ENCODE data around the gene DDR2. TPM values are rescaled to one million over a fixed set of nuclear protein-coding genes. Genes with fewer than 3 reads are reported as not detected.

DDR2 gene
- total RNA-seq, 1 experiment from 2014 or later, result 4.9 TPM

DNA sequence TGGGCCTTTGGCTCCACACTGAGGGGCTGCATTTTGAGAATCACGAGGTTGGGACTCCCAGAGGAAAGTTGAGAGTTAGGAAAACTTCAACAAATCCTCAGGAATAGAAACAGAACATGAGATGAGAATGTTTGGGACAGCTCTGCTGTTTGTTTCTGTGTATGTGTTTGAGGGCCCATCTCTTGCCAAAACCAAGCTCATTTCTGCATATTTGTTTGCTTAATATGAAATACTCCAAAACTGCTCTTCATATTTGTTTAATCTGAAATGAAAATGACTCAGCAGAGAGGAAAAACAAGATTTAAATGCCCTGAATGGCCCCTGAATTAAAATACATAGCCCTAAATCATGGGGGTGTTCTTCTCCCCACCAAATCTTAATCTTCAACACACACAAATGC is 78.1 kb downstream of the DDR2 start:
- intact Hi-C loops (cut with micrococcal nuclease), result no loop called here
- no peak overlapping the region for H3K27ac Mint-ChIP-seq (ENCODE audit: low read depth, unreplicated experiment)
- no peak for TF ChIP-seq CTCF (IDR thresholded peaks at IDR 0.05; ENCODE audit: unreplicated experiment)
- BruUV-seq (replicated peaks), result no TSS peak
- DNase-seq (ENCODE audit: unreplicated experiment), result no peak
- no peak overlapping the region for H3K4me3 Mint-ChIP-seq (ENCODE audit: unreplicated experiment)
- ChIA-PET CTCF (interaction anchor here (0.6 to 2.9 kb wide), 3 partner anchors 9 to 465 kb away, joined by 3 to 11 read pairs (median 5); no protein-coding TSS in a partner anchor), POLR2A (interaction anchor here (1.0 to 1.2 kb wide), 2 partner anchors 9 to 11 kb away, joined by 3 to 4 read pairs; no protein-coding TSS in a partner anchor)
- H3K36me3 Mint-ChIP-seq (ENCODE audit: insufficient read depth, unreplicated experiment), result no peaks in the 10 kb centered on the region
- no peaks in the 10 kb centered on the region for H3K4me1 Mint-ChIP-seq (ENCODE audit: insufficient read depth, unreplicated experiment)
- H3K27me3 Mint-ChIP-seq (ENCODE audit: insufficient read depth, unreplicated experiment), result no peaks in the 10 kb centered on the region
- H3K9me3 Mint-ChIP-seq (ENCODE audit: unreplicated experiment), result no peaks in the 10 kb centered on the region

DNA sequence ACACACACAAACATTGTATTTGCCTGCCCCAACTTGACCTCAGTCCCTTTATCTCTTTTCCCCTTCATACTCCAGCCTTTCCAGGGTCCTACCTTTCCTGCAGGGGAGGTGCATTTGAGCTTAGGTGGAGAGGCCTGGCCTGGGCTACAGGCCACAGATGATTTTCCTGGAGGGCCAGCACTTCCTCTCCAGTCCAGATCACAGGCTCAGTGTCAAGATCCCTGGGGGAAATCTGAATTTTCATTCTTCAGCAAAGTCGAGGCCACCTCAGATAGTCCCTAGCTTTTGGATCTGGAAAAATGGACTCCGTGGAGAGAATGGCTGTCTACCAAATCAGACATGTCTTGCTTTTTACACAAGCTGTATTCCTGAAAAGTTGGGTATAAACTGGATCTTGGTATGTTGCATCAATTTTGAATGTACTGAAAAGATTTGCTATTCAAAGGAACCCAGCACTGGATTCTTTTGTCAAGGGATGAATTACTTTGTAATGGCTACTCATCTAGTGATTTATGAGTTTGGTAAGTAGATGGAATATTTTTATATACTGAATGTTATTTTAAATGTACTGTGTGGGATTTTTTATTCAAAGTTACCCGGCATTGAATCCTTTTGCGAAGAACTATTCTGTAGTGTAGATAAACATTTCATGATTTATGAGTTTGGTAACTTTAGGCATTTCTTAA is 78.7 kb downstream of the DDR2 start:
- intact Hi-C loops (cut with micrococcal nuclease), result no loop called here
- DNase-seq (ENCODE audit: unreplicated experiment), result no peak
- Mint-ChIP-seq H3K27me3 (ENCODE audit: insufficient read depth, unreplicated experiment) (no peaks in the 10 kb centered on the region), H3K4me3 (ENCODE audit: unreplicated experiment) (no peak overlapping the region), H3K9me3 (ENCODE audit: unreplicated experiment) (no peaks in the 10 kb centered on the region), H3K36me3 (ENCODE audit: insufficient read depth, unreplicated experiment) (no peaks in the 10 kb centered on the region), H3K27ac (ENCODE audit: low read depth, unreplicated experiment) (no peak overlapping the region), H3K4me1 (ENCODE audit: insufficient read depth, unreplicated experiment) (no peaks in the 10 kb centered on the region)
- no TSS peak for BruUV-seq (replicated peaks)
- POLR2A ChIA-PET, result interaction anchor here (1.2 kb wide), 1 partner anchor 11 kb away, joined by 3 read pairs; no protein-coding TSS in a partner anchor
- CTCF ChIA-PET, result interaction anchor here (0.6 to 2.9 kb wide), 5 partner anchors 10 to 464 kb away, joined by 3 to 11 read pairs (median 4); no protein-coding TSS in a partner anchor
- TF ChIP-seq CTCF (IDR thresholded peaks at IDR 0.05; ENCODE audit: unreplicated experiment), result no peak

DNA sequence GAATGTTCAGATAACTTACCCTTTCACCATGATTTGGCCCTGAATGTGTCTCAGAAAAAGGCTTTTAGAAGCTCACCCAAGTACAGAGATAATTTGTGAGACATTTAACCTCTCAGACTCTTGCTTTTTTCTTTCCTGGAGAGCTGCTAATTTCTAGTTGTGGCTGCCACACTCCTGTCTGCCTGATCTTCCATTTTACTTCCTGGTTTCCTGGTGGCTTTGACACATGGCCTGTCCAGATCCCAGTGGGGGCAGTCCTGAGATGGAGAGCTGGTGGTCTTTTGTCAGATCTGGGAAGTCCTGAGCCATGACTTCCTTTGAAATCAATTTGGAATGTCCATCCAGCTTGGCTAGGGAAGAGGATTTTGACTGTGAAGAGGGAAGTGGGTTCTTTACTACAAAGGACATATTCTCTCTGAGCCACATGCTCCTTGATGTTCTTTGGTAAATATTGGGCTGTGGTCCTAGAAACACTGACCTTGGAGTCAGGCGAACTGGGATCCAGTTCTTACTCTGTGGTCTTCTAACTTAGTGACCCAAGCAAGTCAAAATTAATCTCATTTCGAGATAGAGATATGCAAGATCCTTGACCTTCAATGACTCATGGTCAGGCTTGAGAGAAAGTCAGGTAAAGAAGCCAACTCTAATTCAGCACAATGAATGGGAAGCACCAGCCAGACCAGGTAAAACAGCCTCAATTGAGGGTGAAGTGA is 80.2 kb downstream of the DDR2 start:
- no peaks in the 10 kb centered on the region for H3K36me3 Mint-ChIP-seq (ENCODE audit: insufficient read depth, unreplicated experiment)
- no peaks in the 10 kb centered on the region for H3K4me1 Mint-ChIP-seq (ENCODE audit: insufficient read depth, unreplicated experiment)
- intact Hi-C loops (cut with micrococcal nuclease), result no loop called here
- no peak for TF ChIP-seq CTCF (IDR thresholded peaks at IDR 0.05; ENCODE audit: unreplicated experiment)
- no peaks in the 10 kb centered on the region for H3K27me3 Mint-ChIP-seq (ENCODE audit: insufficient read depth, unreplicated experiment)
- ChIA-PET POLR2A (no interaction called here), CTCF (interaction anchor here (0.8 to 2.9 kb wide), 6 partner anchors 8 to 221 kb away, joined by 3 to 11 read pairs (median 4); no protein-coding TSS in a partner anchor)
- no peak overlapping the region for H3K4me3 Mint-ChIP-seq (ENCODE audit: unreplicated experiment)
- no peak overlapping the region for H3K27ac Mint-ChIP-seq (ENCODE audit: low read depth, unreplicated experiment)
- H3K9me3 Mint-ChIP-seq (ENCODE audit: unreplicated experiment), result no peaks in the 10 kb centered on the region
- DNase-seq (ENCODE audit: unreplicated experiment), result no peak
- BruUV-seq (replicated peaks), result no TSS peak

DNA sequence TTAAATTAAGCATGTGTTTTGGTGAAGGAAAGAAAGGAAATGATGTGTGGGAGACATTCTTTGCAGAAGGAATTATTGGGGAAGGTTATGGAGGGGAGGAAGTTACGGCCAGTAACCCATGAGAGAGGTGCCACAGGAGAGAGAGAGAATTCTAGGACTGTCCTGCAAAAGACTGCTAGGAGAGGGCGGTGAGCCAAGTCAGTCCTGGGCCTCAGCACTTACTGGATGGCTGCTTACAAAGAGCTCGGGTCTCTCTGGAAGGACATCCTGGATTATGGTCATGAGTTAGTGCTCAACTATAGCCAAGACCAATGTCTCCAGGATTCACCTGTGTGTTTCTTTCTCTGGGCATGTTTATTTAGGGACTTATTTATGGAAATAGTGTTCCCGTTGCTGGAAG is 83.9 kb downstream of the DDR2 start:
- H3K4me3 Mint-ChIP-seq (ENCODE audit: unreplicated experiment), result no peak overlapping the region
- intact Hi-C loops (cut with micrococcal nuclease), result no loop called here
- no TSS peak for BruUV-seq (replicated peaks)
- H3K36me3 Mint-ChIP-seq (ENCODE audit: insufficient read depth, unreplicated experiment), result no peaks in the 10 kb centered on the region
- DNase-seq (ENCODE audit: unreplicated experiment), result no peak
- no peaks in the 10 kb centered on the region for H3K4me1 Mint-ChIP-seq (ENCODE audit: insufficient read depth, unreplicated experiment)
- POLR2A ChIA-PET, result interaction anchor here (0.6 kb wide), 1 partner anchor 190 kb away, joined by 3 read pairs; no protein-coding TSS in a partner anchor
- no peak for TF ChIP-seq CTCF (IDR thresholded peaks at IDR 0.05; ENCODE audit: unreplicated experiment)
- H3K9me3 Mint-ChIP-seq (ENCODE audit: unreplicated experiment), result no peaks in the 10 kb centered on the region
- CTCF ChIA-PET, result interaction anchor here (0.9 to 2.6 kb wide), 2 partner anchors 19 to 102 kb away, joined by 3 to 10 read pairs; no protein-coding TSS in a partner anchor
- no peak overlapping the region for H3K27ac Mint-ChIP-seq (ENCODE audit: low read depth, unreplicated experiment)
- H3K27me3 Mint-ChIP-seq (ENCODE audit: insufficient read depth, unreplicated experiment), result no peaks in the 10 kb centered on the region
